ENCODE measurements around the gene ASB17.
A peak's percentile ranks its signal among the peaks of the same experiment; 100 is the strongest.
"Not testable (repeated sequence)": the region's sequence is repeated elsewhere in the genome, so short reads cannot be mapped to it uniquely, and the experiment has no call there.

Gene ASB17

GRCh38 chr1:75954586-75954985 is 22.4 kb upstream of the ASB17 start:
- peak; percentile 21 to 77 (median 65) for DNase-seq
- H3K4me3 ChIP-seq (ENCODE audit: control insufficient read depth in 1 of 7, extremely low read depth in 1 of 7, insufficient read depth in 4 of 7, low read depth in 2 of 7, low read length in 6 of 7) = no peak overlapping the region
- ChIA-PET CTCF (interaction anchor here (0.7 kb wide), 1 partner anchor 40 kb away, joined by 3 read pairs; no protein-coding TSS in a partner anchor), POLR2A (no interaction called here)
- H3K9me3 ChIP-seq (ENCODE audit: control extremely low read depth in 1 of 5, control insufficient read depth in 4 of 5, insufficient read depth in 2 of 5, low read depth in 1 of 5, low read length in 4 of 5) = no peaks in the 10 kb centered on the region
- peaks cover 0 to 2% (median 0%) of the 10 kb centered on the region in 4 experiments for H3K4me1 ChIP-seq (ENCODE audit: control extremely low read depth in 1 of 4, control insufficient read depth in 4 of 4, insufficient read depth in 4 of 4, low read length in 3 of 4)
- no peaks in the 10 kb centered on the region for H3K36me3 ChIP-seq (ENCODE audit: control insufficient read depth in 4 of 4, insufficient read depth in 4 of 4, low read length in 3 of 4)
- no peaks in the 10 kb centered on the region for H3K27me3 ChIP-seq (replicated peaks in 2 of 5; ENCODE audit: control insufficient read depth in 4 of 5, insufficient read depth in 5 of 5, low read length in 4 of 5)
- H3K27ac ChIP-seq (ENCODE audit: insufficient read depth in 1 of 2, low read depth in 1 of 2, low read length in 2 of 2, poor library complexity in 1 of 2, severe bottlenecking in 2 of 2) = no peak overlapping the region

GRCh38 chr1:75953461-75953860 is 21.3 kb upstream of the ASB17 start:
- H3K9me3 ChIP-seq (ENCODE audit: control extremely low read depth in 1 of 5, control insufficient read depth in 4 of 5, insufficient read depth in 2 of 5, low read depth in 1 of 5, low read length in 4 of 5) = no peaks in the 10 kb centered on the region
- no peak for DNase-seq
- H3K4me3 ChIP-seq (ENCODE audit: control insufficient read depth in 1 of 7, extremely low read depth in 1 of 7, insufficient read depth in 4 of 7, low read depth in 2 of 7, low read length in 6 of 7) = no peak overlapping the region
- H3K27me3 ChIP-seq (replicated peaks in 2 of 5; ENCODE audit: control insufficient read depth in 4 of 5, insufficient read depth in 5 of 5, low read length in 4 of 5) = no peaks in the 10 kb centered on the region
- 100% methylated on average over 2 of the region's 4 CpGs for WGBS (ENCODE audit: insufficient coverage)
- peaks cover 0 to 2% (median 0%) of the 10 kb centered on the region in 4 experiments for H3K4me1 ChIP-seq (ENCODE audit: control extremely low read depth in 1 of 4, control insufficient read depth in 4 of 4, insufficient read depth in 4 of 4, low read length in 3 of 4)
- ChIA-PET CTCF (no interaction called here), POLR2A (no interaction called here)
- no peak overlapping the region for H3K27ac ChIP-seq (ENCODE audit: insufficient read depth in 1 of 2, low read depth in 1 of 2, low read length in 2 of 2, poor library complexity in 1 of 2, severe bottlenecking in 2 of 2)
- H3K36me3 ChIP-seq (ENCODE audit: control insufficient read depth in 4 of 4, insufficient read depth in 4 of 4, low read length in 3 of 4) = no peaks in the 10 kb centered on the region

- no peaks in the 10 kb centered on the region for H3K9me3 ChIP-seq (ENCODE audit: control extremely low read depth in 1 of 5, control insufficient read depth in 4 of 5, insufficient read depth in 2 of 5, low read depth in 1 of 5, low read length in 4 of 5)
- H3K4me1 ChIP-seq (ENCODE audit: control extremely low read depth in 1 of 4, control insufficient read depth in 4 of 4, insufficient read depth in 4 of 4, low read length in 3 of 4) = peaks cover 0 to 2% (median 0%) of the 10 kb centered on the region in 4 experiments
- no CpG with 5 or more reads among the region's 1 CpG for WGBS (ENCODE audit: insufficient coverage)
- no peak for DNase-seq
- CTCF ChIA-PET = no interaction called here
- H3K36me3 ChIP-seq (ENCODE audit: control insufficient read depth in 4 of 4, insufficient read depth in 4 of 4, low read length in 3 of 4) = no peaks in the 10 kb centered on the region
- POLR2A ChIA-PET = no interaction called here
- H3K4me3 ChIP-seq (ENCODE audit: control insufficient read depth in 1 of 7, extremely low read depth in 1 of 7, insufficient read depth in 4 of 7, low read depth in 2 of 7, low read length in 6 of 7) = no peak overlapping the region
- H3K27me3 ChIP-seq (replicated peaks in 2 of 5; ENCODE audit: control insufficient read depth in 4 of 5, insufficient read depth in 5 of 5, low read length in 4 of 5) = no peaks in the 10 kb centered on the region
- no peak overlapping the region for H3K27ac ChIP-seq (ENCODE audit: insufficient read depth in 1 of 2, low read depth in 1 of 2, low read length in 2 of 2, poor library complexity in 1 of 2, severe bottlenecking in 2 of 2)
Observed at GRCh38 chr1:75952016-75952415, 19.8 kb upstream of the ASB17 start.

GRCh38 chr1:75950176-75950575 is 18.0 kb upstream of the ASB17 start:
- no peaks in the 10 kb centered on the region for H3K27me3 ChIP-seq (replicated peaks in 2 of 5; ENCODE audit: control insufficient read depth in 4 of 5, insufficient read depth in 5 of 5, low read length in 4 of 5)
- POLR2A ChIA-PET = no interaction called here
- CTCF ChIA-PET = no interaction called here
- H3K36me3 ChIP-seq (ENCODE audit: control insufficient read depth in 4 of 4, insufficient read depth in 4 of 4, low read length in 3 of 4) = no peaks in the 10 kb centered on the region
- WGBS (ENCODE audit: insufficient coverage) = no CpG with 5 or more reads among the region's 3 CpGs
- no peak for DNase-seq
- no peak overlapping the region for H3K4me3 ChIP-seq (ENCODE audit: control insufficient read depth in 1 of 7, extremely low read depth in 1 of 7, insufficient read depth in 4 of 7, low read depth in 2 of 7, low read length in 6 of 7)
- H3K9me3 ChIP-seq (ENCODE audit: control extremely low read depth in 1 of 5, control insufficient read depth in 4 of 5, insufficient read depth in 2 of 5, low read depth in 1 of 5, low read length in 4 of 5) = peaks cover 0 to 5% (median under 1%) of the 10 kb centered on the region in 5 experiments
- H3K4me1 ChIP-seq (ENCODE audit: control extremely low read depth in 1 of 4, control insufficient read depth in 4 of 4, insufficient read depth in 4 of 4, low read length in 3 of 4) = peaks cover 0 to 2% (median 0%) of the 10 kb centered on the region in 4 experiments
- H3K27ac ChIP-seq (ENCODE audit: insufficient read depth in 1 of 2, low read depth in 1 of 2, low read length in 2 of 2, poor library complexity in 1 of 2, severe bottlenecking in 2 of 2) = no peak overlapping the region

GRCh38 chr1:75943037-75943436 is 10.8 kb upstream of the ASB17 start:
- CTCF ChIA-PET; H3K27ac ChIP-seq (ENCODE audit: insufficient read depth in 1 of 2, low read depth in 1 of 2, low read length in 2 of 2, poor library complexity in 1 of 2, severe bottlenecking in 2 of 2); POLR2A ChIA-PET: not testable (repeated sequence)

GRCh38 chr1:75937034-75937433 is 4.8 kb upstream of the ASB17 start:
- no peak overlapping the region for H3K4me3 ChIP-seq (ENCODE audit: control insufficient read depth in 1 of 7, extremely low read depth in 1 of 7, insufficient read depth in 4 of 7, low read depth in 2 of 7, low read length in 6 of 7)
- H3K9me3 ChIP-seq (ENCODE audit: control extremely low read depth in 1 of 5, control insufficient read depth in 4 of 5, insufficient read depth in 2 of 5, low read depth in 1 of 5, low read length in 4 of 5) = no peaks in the 10 kb centered on the region
- WGBS (ENCODE audit: insufficient coverage) = no CpG with 5 or more reads among the region's 1 CpG
- DNase-seq = no peak
- H3K27me3 ChIP-seq (replicated peaks in 2 of 5; ENCODE audit: control insufficient read depth in 4 of 5, insufficient read depth in 5 of 5, low read length in 4 of 5) = no peaks in the 10 kb centered on the region
- ChIA-PET POLR2A (no interaction called here), CTCF (no interaction called here)
- no peaks in the 10 kb centered on the region for H3K36me3 ChIP-seq (ENCODE audit: control insufficient read depth in 4 of 4, insufficient read depth in 4 of 4, low read length in 3 of 4)
- peaks cover 0 to 6% (median 0%) of the 10 kb centered on the region in 4 experiments for H3K4me1 ChIP-seq (ENCODE audit: control extremely low read depth in 1 of 4, control insufficient read depth in 4 of 4, insufficient read depth in 4 of 4, low read length in 3 of 4)
- H3K27ac ChIP-seq (ENCODE audit: insufficient read depth in 1 of 2, low read depth in 1 of 2, low read length in 2 of 2, poor library complexity in 1 of 2, severe bottlenecking in 2 of 2) = no peak overlapping the region

More at GRCh38 chr1:75943037-75943436, 10.8 kb upstream of the ASB17 start:
- not testable (repeated sequence) for H3K27me3 ChIP-seq (replicated peaks in 2 of 5; ENCODE audit: control insufficient read depth in 4 of 5, insufficient read depth in 5 of 5, low read length in 4 of 5); H3K4me3 ChIP-seq (ENCODE audit: control insufficient read depth in 1 of 7, extremely low read depth in 1 of 7, insufficient read depth in 4 of 7, low read depth in 2 of 7, low read length in 6 of 7); H3K36me3 ChIP-seq (ENCODE audit: control insufficient read depth in 4 of 4, insufficient read depth in 4 of 4, low read length in 3 of 4); H3K9me3 ChIP-seq (ENCODE audit: control extremely low read depth in 1 of 5, control insufficient read depth in 4 of 5, insufficient read depth in 2 of 5, low read depth in 1 of 5, low read length in 4 of 5); H3K4me1 ChIP-seq (ENCODE audit: control extremely low read depth in 1 of 4, control insufficient read depth in 4 of 4, insufficient read depth in 4 of 4, low read length in 3 of 4)
- peak in 2 of 3 donors; percentile 65 to 78 for DNase-seq
- 36% methylated on average over 4 of the region's 4 CpGs for WGBS (ENCODE audit: insufficient coverage)

- ChIA-PET POLR2A (no interaction called here), CTCF (no interaction called here)
- no peak overlapping the region for H3K27ac ChIP-seq (ENCODE audit: insufficient read depth in 1 of 2, low read depth in 1 of 2, low read length in 2 of 2, poor library complexity in 1 of 2, severe bottlenecking in 2 of 2)
- H3K9me3 ChIP-seq (ENCODE audit: control extremely low read depth in 1 of 5, control insufficient read depth in 4 of 5, insufficient read depth in 2 of 5, low read depth in 1 of 5, low read length in 4 of 5) = no peaks in the 10 kb centered on the region
- WGBS (ENCODE audit: insufficient coverage) = no CpG with 5 or more reads among the region's 1 CpG
- H3K4me1 ChIP-seq (ENCODE audit: control extremely low read depth in 1 of 4, control insufficient read depth in 4 of 4, insufficient read depth in 4 of 4, low read length in 3 of 4) = no peaks in the 10 kb centered on the region
- H3K27me3 ChIP-seq (replicated peaks in 2 of 5; ENCODE audit: control insufficient read depth in 4 of 5, insufficient read depth in 5 of 5, low read length in 4 of 5) = no peaks in the 10 kb centered on the region
- DNase-seq = no peak
- no peaks in the 10 kb centered on the region for H3K36me3 ChIP-seq (ENCODE audit: control insufficient read depth in 4 of 4, insufficient read depth in 4 of 4, low read length in 3 of 4)
- H3K4me3 ChIP-seq (ENCODE audit: control insufficient read depth in 1 of 7, extremely low read depth in 1 of 7, insufficient read depth in 4 of 7, low read depth in 2 of 7, low read length in 6 of 7) = no peak overlapping the region
Observed at GRCh38 chr1:75922698-75923097, 9.5 kb downstream of the ASB17 start.

All from common myeloid progenitor, CD34-positive (primary cell).